ACC112 (cell line): ENCODE measurements around the gene LDAH.

ENCODE experiments used
- H2AFZ ChIP-seq: fragments of 200-600 bp; sonication (generic); one replicate; pipeline ENCODE4 v1.6.0; 2017; ENCODE audit warnings: antibody characterized with exemption, low read length; ENCODE audit not compliant: unreplicated experiment
- H3K27ac ChIP-seq: fragments of 200-600 bp; sonication (generic); 2 replicates; pipeline ENCODE4 v1.5.1; 2014; ENCODE audit warnings: low read depth, mild to moderate bottlenecking, antibody characterized with exemption, low read length, moderate library complexity
- H3K27me3 ChIP-seq: fragments of 200-600 bp; sonication (generic); 2 replicates; pipeline ENCODE4 v1.6.1; 2014; ENCODE audit warnings: mild to moderate bottlenecking, antibody characterized with exemption, low read length, moderate library complexity, mixed read lengths; ENCODE audit not compliant: insufficient read depth
- H3K36me3 ChIP-seq: fragments of 200-600 bp; sonication (generic); 2 replicates; pipeline ENCODE4 v1.6.1; 2016; ENCODE audit warnings: mild to moderate bottlenecking, antibody characterized with exemption, low read length, moderate library complexity, mixed read lengths; ENCODE audit not compliant: insufficient read depth
- H3K4me1 ChIP-seq: fragments of 200-600 bp; sonication (generic); one replicate; pipeline ENCODE4 v1.6.1; 2016; ENCODE audit warnings: low read length, mixed read lengths; ENCODE audit not compliant: insufficient read depth, unreplicated experiment, control insufficient read depth
- H3K4me3 ChIP-seq: fragments of 200-600 bp; sonication (generic); 2 replicates; pipeline ENCODE4 v1.5.1; 2014; ENCODE audit warnings: mild to moderate bottlenecking, low read depth, low read length
- H3K79me2 ChIP-seq: fragments of 200-600 bp; sonication (generic); one replicate; pipeline ENCODE4 v1.6.0; 2016; ENCODE audit warnings: low read length; ENCODE audit not compliant: control insufficient read depth, unreplicated experiment, insufficient read depth

The LDAH gene

GRCh38 chr2:20832606-20833005 is 9.7 kb upstream of the LDAH start:
- no peaks in the 10 kb centered on the region for H3K36me3 ChIP-seq
- no peaks in the 10 kb centered on the region for H3K79me2 ChIP-seq
- no peak overlapping the region for H3K27ac ChIP-seq
- H3K4me1 ChIP-seq, result no peaks in the 10 kb centered on the region
- no peak overlapping the region for H3K4me3 ChIP-seq
- peaks cover 48% of the 10 kb centered on the region for H3K27me3 ChIP-seq
- no peak overlapping the region for H2AFZ ChIP-seq

GRCh38 chr2:20829861-20830260 is 7.0 kb upstream of the LDAH start:
- Histone ChIP-seq H3K79me2 (no peaks in the 10 kb centered on the region), H3K36me3 (no peaks in the 10 kb centered on the region), H3K27me3 (peaks cover 27% of the 10 kb centered on the region), H3K27ac (no peak overlapping the region), H3K4me1 (no peaks in the 10 kb centered on the region), H2AFZ (no peak overlapping the region), H3K4me3 (no peak overlapping the region)

- Histone ChIP-seq H2AFZ (no peak overlapping the region), H3K27me3 (no peaks in the 10 kb centered on the region), H3K27ac (no peak overlapping the region)
Observed at GRCh38 chr2:20823917-20824316, 1.0 kb upstream of the LDAH start.

GRCh38 chr2:20818820-20819219 is 4.1 kb downstream of the LDAH start:
- Histone ChIP-seq H3K4me3 (no peak overlapping the region), H3K79me2 (peaks cover 39% of the 10 kb centered on the region), H3K4me1 (no peaks in the 10 kb centered on the region), H2AFZ (no peak overlapping the region), H3K27me3 (no peaks in the 10 kb centered on the region), H3K27ac (no peak overlapping the region), H3K36me3 (no peaks in the 10 kb centered on the region)

More at GRCh38 chr2:20823917-20824316, 1.0 kb upstream of the LDAH start:
- no peak overlapping the region for H3K4me3 ChIP-seq
- peaks cover 1% of the 10 kb centered on the region for H3K79me2 ChIP-seq
- no peaks in the 10 kb centered on the region for H3K36me3 ChIP-seq
- no peaks in the 10 kb centered on the region for H3K4me1 ChIP-seq

GRCh38 chr2:20815216-20815615 is 7.7 kb downstream of the LDAH start:
- Histone ChIP-seq H3K27me3 (no peaks in the 10 kb centered on the region), H3K4me3 (no peak overlapping the region), H3K36me3 (no peaks in the 10 kb centered on the region), H2AFZ (no peak overlapping the region), H3K79me2 (peaks cover 39% of the 10 kb centered on the region), H3K27ac (no peak overlapping the region), H3K4me1 (no peaks in the 10 kb centered on the region)

GRCh38 chr2:20812779-20813178 is 10.1 kb downstream of the LDAH start:
- H3K4me3 ChIP-seq, result no peak overlapping the region
- H3K4me1 ChIP-seq, result no peaks in the 10 kb centered on the region
- H3K79me2 ChIP-seq, result peaks cover 37% of the 10 kb centered on the region
- no peak overlapping the region for H2AFZ ChIP-seq
- no peaks in the 10 kb centered on the region for H3K27me3 ChIP-seq
- H3K36me3 ChIP-seq, result no peaks in the 10 kb centered on the region
- no peak overlapping the region for H3K27ac ChIP-seq

GRCh38 chr2:20806286-20806685 is 16.6 kb downstream of the LDAH start:
- no peaks in the 10 kb centered on the region for H3K27me3 ChIP-seq
- H3K79me2 ChIP-seq, result peaks cover 14% of the 10 kb centered on the region
- peaks cover 3% of the 10 kb centered on the region for H3K4me1 ChIP-seq
- H3K27ac ChIP-seq, result no peak overlapping the region
- H3K36me3 ChIP-seq, result no peaks in the 10 kb centered on the region
- H2AFZ ChIP-seq, result no peak overlapping the region
- no peak overlapping the region for H3K4me3 ChIP-seq

- no peak overlapping the region for H2AFZ ChIP-seq
- peaks cover 14% of the 10 kb centered on the region for H3K79me2 ChIP-seq
- H3K27me3 ChIP-seq, result no peaks in the 10 kb centered on the region
- no peak overlapping the region for H3K4me3 ChIP-seq
- peaks cover 3% of the 10 kb centered on the region for H3K4me1 ChIP-seq
- no peaks in the 10 kb centered on the region for H3K36me3 ChIP-seq
- no peak overlapping the region for H3K27ac ChIP-seq
Observed at GRCh38 chr2:20803974-20804373, 18.9 kb downstream of the LDAH start.

GRCh38 chr2:20803226-20803682 is 19.6 kb downstream of the LDAH start:
- no peak overlapping the region for H3K27ac ChIP-seq
- no peaks in the 10 kb centered on the region for H3K27me3 ChIP-seq
- peaks cover 7% of the 10 kb centered on the region for H3K79me2 ChIP-seq
- no peak overlapping the region for H2AFZ ChIP-seq
- H3K4me1 ChIP-seq, result peaks cover 3% of the 10 kb centered on the region
- no peak overlapping the region for H3K4me3 ChIP-seq
- no peaks in the 10 kb centered on the region for H3K36me3 ChIP-seq

GRCh38 chr2:20797096-20797495 is 25.8 kb downstream of the LDAH start:
- Histone ChIP-seq H3K36me3 (peaks cover 9% of the 10 kb centered on the region), H3K27ac (peak overlapping the region; percentile 63), H3K79me2 (peaks cover 16% of the 10 kb centered on the region), H3K4me3 (no peak overlapping the region), H3K27me3 (no peaks in the 10 kb centered on the region), H2AFZ (no peak overlapping the region), H3K4me1 (peaks cover 10% of the 10 kb centered on the region)

GRCh38 chr2:20796374-20796791 is 26.5 kb downstream of the LDAH start:
- no peak overlapping the region for H3K4me3 ChIP-seq
- peak overlapping the region; percentile 63; the same call in 1 of the 2 replicates for H3K27ac ChIP-seq
- H3K79me2 ChIP-seq, result peaks cover 16% of the 10 kb centered on the region
- H2AFZ ChIP-seq, result no peak overlapping the region
- H3K27me3 ChIP-seq, result no peaks in the 10 kb centered on the region
- peaks cover 9% of the 10 kb centered on the region for H3K36me3 ChIP-seq
- peaks cover 10% of the 10 kb centered on the region for H3K4me1 ChIP-seq
